Nephron (organoid): ENCODE measurements around the gene SELENOT.

Experiments used
- H3K27ac Mint-ChIP-seq, 3 experiments: 2 replicates each; pipeline ENCODE4 v1.8.0; 2020; ENCODE audit warnings: mixed read lengths in 3 of 3, mild to moderate bottlenecking in 2 of 3, moderate library complexity in 1 of 3
- H3K27me3 Mint-ChIP-seq: 2 replicates; pipeline ENCODE4 v1.8.0; 2021; ENCODE audit warnings: low read depth, mild to moderate bottlenecking, moderate library complexity, mixed read lengths
- H3K36me3 Mint-ChIP-seq: 2 replicates; pipeline ENCODE4 v1.8.0; 2020; ENCODE audit warnings: low read depth, mixed read lengths
- H3K4me1 Mint-ChIP-seq: 2 replicates; pipeline ENCODE4 v1.8.0; 2020; ENCODE audit warnings: mixed read lengths
- H3K4me3 Mint-ChIP-seq, 3 experiments: 2 replicates each; pipeline ENCODE4 v1.8.0; 2020; ENCODE audit warnings: mild to moderate bottlenecking in 3 of 3, mixed read lengths in 3 of 3, moderate library complexity in 2 of 3
- H3K9me3 Mint-ChIP-seq: 2 replicates; pipeline ENCODE4 v1.8.0; 2020; ENCODE audit warnings: mixed read lengths
- TF ChIP-seq, protein P1 (sequence below), 3 experiments: fragments of 200-600 bp; sonication (generic); IDR thresholded peaks; one replicate each; pipeline ENCODE4 v1.5.0; 2021; ENCODE audit warnings: antibody characterized with exemption in 3 of 3; ENCODE audit not compliant: unreplicated experiment in 3 of 3

SELENOT gene

DNA sequence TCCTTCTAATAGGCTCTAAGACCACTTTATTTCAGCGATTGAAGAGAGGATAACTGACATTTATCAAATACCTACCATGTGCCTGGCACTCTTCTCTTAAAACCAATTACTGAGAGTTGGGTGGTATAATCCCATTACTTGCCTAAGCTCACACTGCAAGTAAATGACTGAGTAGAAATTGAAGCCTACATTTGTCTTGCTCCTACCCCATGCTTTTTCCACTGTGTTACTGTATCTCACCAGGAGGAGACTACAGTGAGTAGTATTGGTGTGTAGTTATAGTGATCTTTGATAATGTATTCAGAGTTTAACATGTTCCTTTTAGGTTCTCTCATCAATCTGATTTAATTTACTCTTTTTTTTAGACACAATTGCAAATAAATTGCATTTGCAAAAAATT is 35.8 kb upstream of the SELENOT start:
- no peaks in the 10 kb centered on the region for H3K9me3 Mint-ChIP-seq
- TF ChIP-seq, protein P1, sequence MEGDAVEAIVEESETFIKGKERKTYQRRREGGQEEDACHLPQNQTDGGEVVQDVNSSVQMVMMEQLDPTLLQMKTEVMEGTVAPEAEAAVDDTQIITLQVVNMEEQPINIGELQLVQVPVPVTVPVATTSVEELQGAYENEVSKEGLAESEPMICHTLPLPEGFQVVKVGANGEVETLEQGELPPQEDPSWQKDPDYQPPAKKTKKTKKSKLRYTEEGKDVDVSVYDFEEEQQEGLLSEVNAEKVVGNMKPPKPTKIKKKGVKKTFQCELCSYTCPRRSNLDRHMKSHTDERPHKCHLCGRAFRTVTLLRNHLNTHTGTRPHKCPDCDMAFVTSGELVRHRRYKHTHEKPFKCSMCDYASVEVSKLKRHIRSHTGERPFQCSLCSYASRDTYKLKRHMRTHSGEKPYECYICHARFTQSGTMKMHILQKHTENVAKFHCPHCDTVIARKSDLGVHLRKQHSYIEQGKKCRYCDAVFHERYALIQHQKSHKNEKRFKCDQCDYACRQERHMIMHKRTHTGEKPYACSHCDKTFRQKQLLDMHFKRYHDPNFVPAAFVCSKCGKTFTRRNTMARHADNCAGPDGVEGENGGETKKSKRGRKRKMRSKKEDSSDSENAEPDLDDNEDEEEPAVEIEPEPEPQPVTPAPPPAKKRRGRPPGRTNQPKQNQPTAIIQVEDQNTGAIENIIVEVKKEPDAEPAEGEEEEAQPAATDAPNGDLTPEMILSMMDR (IDR thresholded peaks at IDR 0.05; ENCODE audit: unreplicated experiment in 3 of 3), result no peak
- H3K4me1 Mint-ChIP-seq, result no peaks in the 10 kb centered on the region
- H3K36me3 Mint-ChIP-seq, result peaks cover 63% of the 10 kb centered on the region
- no peak overlapping the region for H3K27ac Mint-ChIP-seq
- no peaks in the 10 kb centered on the region for H3K27me3 Mint-ChIP-seq
- H3K4me3 Mint-ChIP-seq, result no peak overlapping the region

DNA sequence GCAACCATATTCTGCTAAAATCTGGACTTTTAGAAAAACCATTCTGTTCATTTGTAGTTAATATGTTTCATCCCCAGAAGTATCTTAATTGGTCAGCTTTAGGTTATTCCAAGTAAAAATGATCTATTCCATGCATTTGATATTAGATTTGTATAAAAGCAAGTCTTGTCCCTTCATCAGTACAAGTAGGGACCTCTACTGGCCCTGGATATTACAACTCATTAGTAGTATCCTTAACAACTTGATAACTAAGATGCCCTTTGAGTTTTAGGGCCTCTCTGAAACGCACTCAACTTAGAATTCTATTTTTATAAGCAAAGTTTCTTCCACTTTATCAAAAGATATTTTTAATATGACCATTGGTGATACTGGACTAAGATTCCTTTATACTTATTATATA is 25.3 kb upstream of the SELENOT start:
- no peak overlapping the region for H3K4me3 Mint-ChIP-seq
- TF ChIP-seq, protein P1 (IDR thresholded peaks at IDR 0.05; ENCODE audit: unreplicated experiment in 3 of 3), result no peak
- peaks cover 49% of the 10 kb centered on the region for H3K36me3 Mint-ChIP-seq
- H3K27ac Mint-ChIP-seq, result no peak overlapping the region
- no peaks in the 10 kb centered on the region for H3K9me3 Mint-ChIP-seq
- H3K27me3 Mint-ChIP-seq, result no peaks in the 10 kb centered on the region
- H3K4me1 Mint-ChIP-seq, result no peaks in the 10 kb centered on the region

DNA sequence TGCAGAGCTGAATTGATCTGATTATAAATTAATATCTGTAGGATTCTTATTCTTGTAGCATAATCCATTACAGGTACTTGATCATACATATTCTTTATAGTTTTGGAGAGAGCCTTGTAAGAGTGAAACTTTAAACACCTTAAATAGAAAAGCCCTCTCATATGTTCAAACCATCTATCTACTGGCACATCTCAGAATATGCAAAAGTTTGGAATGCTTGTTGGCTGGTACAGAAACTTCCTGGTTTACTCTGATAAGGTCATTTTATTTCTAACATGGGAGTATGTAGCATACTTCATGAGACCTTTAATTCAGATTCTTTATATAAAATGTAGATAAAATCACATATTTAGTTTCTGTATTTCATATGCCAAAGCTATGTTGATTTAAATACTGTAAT is 21.9 kb upstream of the SELENOT start:
- Mint-ChIP-seq H3K4me3 (no peak overlapping the region), H3K27ac (no peak overlapping the region), H3K4me1 (no peaks in the 10 kb centered on the region), H3K36me3 (peaks cover 44% of the 10 kb centered on the region), H3K27me3 (no peaks in the 10 kb centered on the region), H3K9me3 (no peaks in the 10 kb centered on the region)
- TF ChIP-seq, protein P1 (IDR thresholded peaks at IDR 0.05; ENCODE audit: unreplicated experiment in 3 of 3), result no peak

DNA sequence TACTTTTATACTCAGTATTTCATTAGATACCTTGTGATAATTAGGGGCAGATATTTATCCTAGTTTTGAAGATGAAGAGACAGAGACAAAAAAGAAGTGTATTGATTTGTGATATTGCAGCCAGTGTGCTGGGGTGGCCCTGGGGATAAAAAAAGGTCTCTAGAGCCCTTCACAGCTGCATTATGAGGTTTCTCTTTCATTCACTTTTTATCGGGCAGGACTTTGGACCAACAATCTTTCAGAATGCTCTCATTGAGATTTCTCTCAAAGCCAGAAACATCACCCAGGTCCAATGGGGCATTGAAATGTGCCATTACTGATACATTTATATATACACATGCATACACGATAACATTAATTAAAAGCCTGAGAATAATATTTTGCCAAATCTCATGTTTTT is 20.5 kb upstream of the SELENOT start:
- Mint-ChIP-seq H3K27me3 (no peaks in the 10 kb centered on the region), H3K9me3 (no peaks in the 10 kb centered on the region), H3K36me3 (peaks cover 29% of the 10 kb centered on the region), H3K27ac (no peak overlapping the region), H3K4me1 (no peaks in the 10 kb centered on the region), H3K4me3 (no peak overlapping the region)
- TF ChIP-seq, protein P1 (IDR thresholded peaks at IDR 0.05; ENCODE audit: unreplicated experiment in 3 of 3), result no peak

DNA sequence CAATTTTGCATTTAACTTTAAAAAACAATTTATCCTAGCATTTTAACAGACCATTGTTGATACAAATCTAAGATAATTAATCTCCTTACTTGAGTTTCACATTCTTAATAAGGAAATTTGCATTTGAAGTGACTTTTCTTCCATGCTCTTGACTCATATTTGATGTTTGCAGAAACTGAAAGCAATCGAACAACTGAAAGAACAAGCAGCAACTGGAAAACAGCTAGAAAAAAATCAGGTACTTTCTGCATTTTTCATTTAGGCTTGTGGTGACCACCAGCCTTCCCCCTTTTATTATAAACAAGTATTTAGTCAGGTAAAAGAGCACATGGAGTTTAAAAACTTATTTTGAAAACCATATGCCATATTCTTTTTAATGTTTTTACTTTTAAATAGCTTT is 20.1 kb upstream of the SELENOT start:
- TF ChIP-seq, protein P1 (IDR thresholded peaks at IDR 0.05; ENCODE audit: unreplicated experiment in 3 of 3), result no peak
- H3K4me1 Mint-ChIP-seq, result no peaks in the 10 kb centered on the region
- H3K4me3 Mint-ChIP-seq, result no peak overlapping the region
- no peaks in the 10 kb centered on the region for H3K9me3 Mint-ChIP-seq
- H3K27me3 Mint-ChIP-seq, result no peaks in the 10 kb centered on the region
- no peak overlapping the region for H3K27ac Mint-ChIP-seq
- peaks cover 25% of the 10 kb centered on the region for H3K36me3 Mint-ChIP-seq

DNA sequence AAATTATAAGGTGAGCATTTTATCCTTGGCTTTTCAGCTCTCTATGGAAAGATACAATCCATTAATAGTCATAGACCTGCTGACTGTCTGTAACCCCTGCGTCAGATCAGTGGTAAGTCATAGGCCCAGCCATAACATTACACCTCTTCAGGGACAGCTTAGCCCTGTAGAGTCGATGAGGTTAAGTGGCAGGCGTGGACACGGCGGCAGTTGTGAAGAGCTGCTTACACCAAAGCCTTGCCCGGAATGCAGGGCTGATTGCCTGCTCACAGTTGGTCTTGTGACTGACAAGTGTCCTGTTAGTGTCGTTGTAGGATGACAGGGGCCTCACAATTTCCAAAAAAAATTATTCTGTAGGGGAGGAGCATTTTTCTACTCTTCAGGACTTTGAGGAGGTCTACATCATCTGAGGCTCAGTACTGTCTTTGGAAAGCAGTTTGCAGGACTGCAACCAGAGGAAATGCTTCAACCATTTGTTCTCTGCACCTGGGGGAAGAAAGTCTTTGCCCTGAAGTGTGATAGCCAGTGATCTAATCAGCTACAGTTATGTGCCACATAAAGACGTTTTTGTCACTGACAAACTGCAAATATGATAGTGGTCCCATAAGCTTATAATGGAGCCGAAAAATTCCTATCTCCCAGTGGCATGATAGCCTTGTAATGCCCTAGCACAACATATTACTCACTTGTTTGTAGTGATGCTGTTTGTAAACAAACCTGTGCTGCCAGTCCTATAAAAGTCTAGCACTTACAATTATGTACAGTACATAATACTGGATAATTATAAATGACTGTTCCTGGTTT is 14.9 kb upstream of the SELENOT start:
- H3K27ac Mint-ChIP-seq, result no peak overlapping the region
- H3K4me1 Mint-ChIP-seq, result no peaks in the 10 kb centered on the region
- TF ChIP-seq, protein P1 (IDR thresholded peaks at IDR 0.05; ENCODE audit: unreplicated experiment in 3 of 3), result no peak
- peaks cover 17% of the 10 kb centered on the region for H3K36me3 Mint-ChIP-seq
- H3K27me3 Mint-ChIP-seq, result no peaks in the 10 kb centered on the region
- no peak overlapping the region for H3K4me3 Mint-ChIP-seq
- no peaks in the 10 kb centered on the region for H3K9me3 Mint-ChIP-seq
